SK-N-SH treated with all-trans-retinoic acid at 6 μM for 48 hours (cell line): ENCODE measurements around the gene GARIN1A.

ENCODE experiments used
- PATZ1 ChIP-seq: fragments of 250-450 bp; sonication (Bioruptor Pico); IDR thresholded peaks from 2 replicates; pipeline ENCODE4 v1.8.0; 2020; ENCODE audit warnings: mild to moderate bottlenecking, moderate library complexity, borderline replicate concordance
- POU6F1 ChIP-seq: fragments of 250-450 bp; sonication (Bioruptor Pico); IDR thresholded peaks from 2 replicates; pipeline ENCODE4 v1.8.0; 2021; ENCODE audit warnings: low read depth, mild to moderate bottlenecking, moderate library complexity, borderline replicate concordance
- ZNF8 ChIP-seq: fragments of 450-650 bp; formaldehyde crosslinking; IDR thresholded peaks from 2 replicates; pipeline ENCODE4 v1.5.0; 2020; ENCODE audit warnings: mild to moderate bottlenecking, moderate library complexity

GRCh38 chr7:128692623-128693270 is 20.7 kb downstream of the GARIN1A start:
- TF ChIP-seq PATZ1 (no peak), POU6F1 (CRISPR knock-in tag) (no peak), ZNF8 (no peak)
